Lower lobe of right lung (tissue), 2 donors: ENCODE results near the gene CUBN. TPM values are rescaled to one million over a fixed set of nuclear protein-coding genes. Genes with fewer than 3 reads are reported as not detected.
A peak's percentile ranks its signal among the peaks of the same experiment; 100 is the strongest.

Experiments
- ATAC-seq, 2 donors: fragments of 200-7000 bp; cut with Tn5 transposase; one replicate each; pipeline ENCODE4 v1.9.1; 2020 to 2022; ENCODE audit warnings: mild to moderate bottlenecking in 2 of 2, moderate library complexity in 2 of 2
- DNase-seq: peaks from one replicate; pipeline ENCODE4 v3.0.0-alpha.2; 2020
- H3K27ac ChIP-seq: fragments of 200-600 bp; one replicate; pipeline ENCODE4 v1.8.0; 2022
- H3K27me3 ChIP-seq: fragments of 200-600 bp; one replicate; pipeline ENCODE4 v1.8.0; 2022; ENCODE audit warnings: low read depth
- H3K36me3 ChIP-seq: fragments of 200-600 bp; one replicate; pipeline ENCODE4 v1.8.0; 2022; ENCODE audit warnings: mild to moderate bottlenecking
- H3K4me1 ChIP-seq: fragments of 200-600 bp; one replicate; pipeline ENCODE4 v1.8.0; 2022
- H3K4me3 ChIP-seq: fragments of 200-600 bp; one replicate; pipeline ENCODE4 v1.8.0; 2022; ENCODE audit warnings: mild to moderate bottlenecking
- H3K9me3 ChIP-seq: fragments of 200-600 bp; one replicate; pipeline ENCODE4 v1.8.0; 2022
- intact Hi-C: fragments of 100-400 bp; cut with DNase I; formaldehyde crosslinking; loops from one replicate; pipeline ENCODE4 v1.11.0; 2022
- total RNA-seq: library from RNA; stranded (reverse); fragmentation: NEBNext Ultra II Directional; extraction: Animal tissue kit (Norgen Biotek cat#: 25700); gene quantifications from one replicate; pipeline ENCODE4 v1.2.1, GENCODE V29; 2021
- TF ChIP-seq, protein P1 (sequence below): fragments of 200-600 bp; IDR thresholded peaks from one replicate; pipeline ENCODE4 v1.8.0; 2022; ENCODE audit warnings: antibody characterized with exemption, mild to moderate bottlenecking
- donor health status: DM: no; HTN: yes; CAD: no; lungs with severe emphysema.

The CUBN gene
- total RNA-seq, 1 donor from 2014 or later = 2.2 TPM

- DNase-seq = no peak
- TF ChIP-seq, protein P1, sequence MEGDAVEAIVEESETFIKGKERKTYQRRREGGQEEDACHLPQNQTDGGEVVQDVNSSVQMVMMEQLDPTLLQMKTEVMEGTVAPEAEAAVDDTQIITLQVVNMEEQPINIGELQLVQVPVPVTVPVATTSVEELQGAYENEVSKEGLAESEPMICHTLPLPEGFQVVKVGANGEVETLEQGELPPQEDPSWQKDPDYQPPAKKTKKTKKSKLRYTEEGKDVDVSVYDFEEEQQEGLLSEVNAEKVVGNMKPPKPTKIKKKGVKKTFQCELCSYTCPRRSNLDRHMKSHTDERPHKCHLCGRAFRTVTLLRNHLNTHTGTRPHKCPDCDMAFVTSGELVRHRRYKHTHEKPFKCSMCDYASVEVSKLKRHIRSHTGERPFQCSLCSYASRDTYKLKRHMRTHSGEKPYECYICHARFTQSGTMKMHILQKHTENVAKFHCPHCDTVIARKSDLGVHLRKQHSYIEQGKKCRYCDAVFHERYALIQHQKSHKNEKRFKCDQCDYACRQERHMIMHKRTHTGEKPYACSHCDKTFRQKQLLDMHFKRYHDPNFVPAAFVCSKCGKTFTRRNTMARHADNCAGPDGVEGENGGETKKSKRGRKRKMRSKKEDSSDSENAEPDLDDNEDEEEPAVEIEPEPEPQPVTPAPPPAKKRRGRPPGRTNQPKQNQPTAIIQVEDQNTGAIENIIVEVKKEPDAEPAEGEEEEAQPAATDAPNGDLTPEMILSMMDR = no peak
- peaks cover 32% of the 10 kb centered on the region for H3K4me1 ChIP-seq
- H3K4me3 ChIP-seq = no peak overlapping the region
- no peaks in the 10 kb centered on the region for H3K27me3 ChIP-seq
- peak overlapping the region; percentile 69 for H3K27ac ChIP-seq
- intact Hi-C loops = no loop called here
- ATAC-seq = peak; percentile 78 to 85
- no peaks in the 10 kb centered on the region for H3K36me3 ChIP-seq
- H3K9me3 ChIP-seq = no peaks in the 10 kb centered on the region
Observed at GRCh38 chr10:16995867-16996529, 133.6 kb downstream of the CUBN start.

- no peak overlapping the region for H3K4me3 ChIP-seq
- intact Hi-C loops = no loop called here
Observed at GRCh38 chr10:16993186-16993585, 136.4 kb downstream of the CUBN start.

GRCh38 chr10:16992611-16993119 is 136.9 kb downstream of the CUBN start:
- H3K9me3 ChIP-seq = no peaks in the 10 kb centered on the region
- H3K27me3 ChIP-seq = no peaks in the 10 kb centered on the region
- ATAC-seq (no peak), DNase-seq (no peak)
- intact Hi-C loops = no loop called here
- TF ChIP-seq, protein P1 = no peak
- H3K36me3 ChIP-seq = no peaks in the 10 kb centered on the region
- peaks cover 36% of the 10 kb centered on the region for H3K4me1 ChIP-seq
- H3K4me3 ChIP-seq = no peak overlapping the region
- no peak overlapping the region for H3K27ac ChIP-seq

More at GRCh38 chr10:16993186-16993585, 136.4 kb downstream of the CUBN start:
- H3K36me3 ChIP-seq = no peaks in the 10 kb centered on the region
- H3K9me3 ChIP-seq = no peaks in the 10 kb centered on the region
- H3K4me1 ChIP-seq = peaks cover 32% of the 10 kb centered on the region
- ATAC-seq (no peak), DNase-seq (no peak)
- no peak overlapping the region for H3K27ac ChIP-seq
- TF ChIP-seq, protein P1 = no peak
- H3K27me3 ChIP-seq = no peaks in the 10 kb centered on the region

DNA sequence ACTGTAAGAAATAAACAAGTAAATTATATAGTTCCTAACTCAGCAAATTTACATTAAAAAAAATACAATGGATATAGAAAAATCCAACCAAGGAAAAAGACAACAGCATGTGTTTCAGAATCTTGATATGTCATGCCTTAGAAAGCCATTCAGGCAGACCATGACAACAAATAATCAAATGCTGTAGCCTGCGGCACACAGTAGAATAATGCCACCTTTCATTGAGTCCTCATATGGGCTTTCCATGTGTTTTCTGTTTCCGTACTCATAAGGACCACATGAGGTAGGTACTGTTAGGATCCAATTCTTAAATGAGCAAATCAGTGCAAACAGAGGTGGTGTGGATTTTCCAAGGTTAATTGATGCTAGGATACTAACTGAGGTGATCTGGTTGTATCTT is 138.6 kb downstream of the CUBN start:
- no peak for DNase-seq
- TF ChIP-seq, protein P1 = no peak
- Histone ChIP-seq H3K4me3 (no peak overlapping the region), H3K27me3 (no peaks in the 10 kb centered on the region), H3K4me1 (peaks cover 34% of the 10 kb centered on the region), H3K9me3 (no peaks in the 10 kb centered on the region), H3K27ac (no peak overlapping the region), H3K36me3 (no peaks in the 10 kb centered on the region)
- intact Hi-C loops = no loop called here
- ATAC-seq = no peak

DNA sequence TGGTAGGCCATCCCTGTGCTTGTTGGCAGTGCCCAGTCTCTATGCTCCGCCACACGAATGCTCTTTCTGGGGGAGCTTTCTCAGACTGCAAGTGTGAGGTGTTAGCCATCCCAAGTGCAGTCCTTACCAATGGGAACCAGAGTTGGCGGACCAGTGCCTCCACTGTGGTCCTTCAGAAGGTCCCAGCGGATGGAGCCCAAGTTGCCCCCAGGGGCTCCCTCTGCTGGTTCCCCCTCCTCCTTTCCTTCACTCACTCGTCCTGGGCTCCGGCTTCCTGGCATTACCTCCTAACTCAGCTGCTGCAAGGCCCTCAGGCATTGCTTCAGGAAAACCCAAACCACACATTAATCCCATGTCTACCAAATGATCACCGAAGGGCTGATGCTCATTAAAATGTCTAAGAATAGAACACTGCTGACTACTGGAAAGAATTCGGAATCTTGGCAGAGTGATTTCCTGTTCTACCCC is 139.8 kb downstream of the CUBN start:
- no peak overlapping the region for H3K4me3 ChIP-seq
- ATAC-seq (no peak), DNase-seq (no peak)
- TF ChIP-seq, protein P1 = no peak
- H3K27ac ChIP-seq = no peak overlapping the region
- H3K27me3 ChIP-seq = no peaks in the 10 kb centered on the region
- intact Hi-C loops = no loop called here
- peaks cover 28% of the 10 kb centered on the region for H3K4me1 ChIP-seq
- no peaks in the 10 kb centered on the region for H3K9me3 ChIP-seq
- no peaks in the 10 kb centered on the region for H3K36me3 ChIP-seq
